ENCODE measurements around the gene HOXB4.

HOXB4 gene

GRCh38 chr17:48577946-48578615, at the start of gene HOXB4:
Gene HOXB4 (minus strand): TSS chr17:48578350. CDS start chr17:48578319, 31 bp downstream.
- peak; percentile 77 for DNase-seq

GRCh38 chr17:48627118-48627597, 49.0 kb upstream of the HOXB4 start:
- no peak for DNase-seq

- DNase-seq: peak; percentile 51
These were observed 48.3 kb upstream of the HOXB4 start, which contains the start of gene HOXB9 for GRCh38 chr17:48626245-48627117. Gene HOXB9 (minus strand): TSS chr17:48626358. CDS start chr17:48626269, 89 bp downstream.

- DNase-seq: peak; percentile 47
These were observed 47.5 kb upstream of the HOXB4 start for GRCh38 chr17:48625495-48626244.

GRCh38 chr17:48624544-48625494, 46.7 kb upstream of the HOXB4 start:
- DNase-seq: no peak

GRCh38 chr17:48624118-48624517, 46.0 kb upstream of the HOXB4 start:
- no peak for DNase-seq

GRCh38 chr17:48623583-48623982, 45.4 kb upstream of the HOXB4 start:
- DNase-seq: no peak

- DNase-seq: no peak
These were observed 44.7 kb upstream of the HOXB4 start for GRCh38 chr17:48622857-48623256.

GRCh38 chr17:48621410-48622392, 43.6 kb upstream of the HOXB4 start:
- DNase-seq: no peak

GRCh38 chr17:48620461-48621139, 42.5 kb upstream of the HOXB4 start:
- DNase-seq: no peak

GRCh38 chr17:48619826-48620449, 41.8 kb upstream of the HOXB4 start:
- DNase-seq: no peak

- peak; percentile 86 for DNase-seq
These were observed 40.2 kb upstream of the HOXB4 start for GRCh38 chr17:48618256-48618896.

- no peak for DNase-seq
These were observed 39.5 kb upstream of the HOXB4 start for GRCh38 chr17:48617471-48618255.

- DNase-seq: no peak
These were observed 38.7 kb upstream of the HOXB4 start for GRCh38 chr17:48616717-48617470.

GRCh38 chr17:48615963-48616716, 38.0 kb upstream of the HOXB4 start:
- DNase-seq: no peak

Data from CD4-positive, alpha-beta T cell treated with Interleukin-10 for 1 hour (primary cell).